Measurements from ENCODE around the gene WDR36.
"Not testable (repeated sequence)": the region's sequence is repeated elsewhere in the genome, so short reads cannot be mapped to it uniquely, and the experiment has no call there.

Gene WDR36

DNA sequence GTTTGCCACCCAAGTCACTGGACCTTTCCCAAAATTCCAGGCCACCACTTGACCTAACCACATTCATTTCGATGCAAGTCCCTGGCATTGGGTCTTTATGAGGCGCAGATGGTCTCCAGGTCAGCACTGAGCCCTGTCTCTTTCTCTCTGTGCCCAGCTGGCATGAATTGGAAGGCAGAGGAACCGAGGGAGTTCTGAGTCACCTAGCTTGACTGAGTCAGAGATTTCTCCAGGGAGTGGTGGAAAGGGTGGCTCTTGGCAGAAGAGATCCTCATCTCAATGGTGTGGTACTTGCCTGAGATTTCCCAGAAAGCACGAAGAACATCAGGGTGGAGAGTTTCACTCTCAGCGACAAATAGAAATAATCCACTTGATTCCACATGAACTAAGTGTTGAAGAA lies 43.8 kb downstream of the WDR36 start:
- Mint-ChIP-seq H3K36me3 (ENCODE audit: low read depth) (no peaks in the 10 kb centered on the region), H3K27ac (no peak overlapping the region), H3K27me3 (no peaks in the 10 kb centered on the region), H3K4me1 (ENCODE audit: low read depth) (peaks cover 14% of the 10 kb centered on the region), H3K9me3 (no peaks in the 10 kb centered on the region), H3K4me3 (no peak overlapping the region)
- no peak for DNase-seq

DNA sequence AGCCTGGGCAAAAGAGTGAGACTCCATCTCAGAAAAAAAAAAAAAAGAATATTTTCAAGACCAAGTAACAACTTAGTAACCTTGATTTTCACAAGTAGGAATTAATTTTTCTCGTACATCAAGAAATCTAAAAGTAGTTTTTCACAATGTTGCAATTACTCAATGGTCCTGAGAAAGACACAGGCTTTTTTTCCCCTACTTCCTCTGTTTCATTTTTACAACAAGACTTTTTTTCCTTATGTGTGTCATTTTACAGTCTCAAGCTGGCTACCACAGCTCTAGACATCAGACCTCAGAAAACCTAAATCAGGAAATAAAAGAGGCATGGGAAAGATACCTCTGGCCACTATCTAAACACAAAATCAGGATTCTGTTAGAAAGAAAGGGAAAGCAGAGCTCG lies 45.9 kb downstream of the WDR36 start:
- no peak overlapping the region for H3K4me3 Mint-ChIP-seq
- H3K9me3 Mint-ChIP-seq: no peaks in the 10 kb centered on the region
- DNase-seq: no peak
- H3K36me3 Mint-ChIP-seq (ENCODE audit: low read depth): no peaks in the 10 kb centered on the region
- peaks cover 2% of the 10 kb centered on the region for H3K4me1 Mint-ChIP-seq (ENCODE audit: low read depth)
- H3K27me3 Mint-ChIP-seq: no peaks in the 10 kb centered on the region
- no peak overlapping the region for H3K27ac Mint-ChIP-seq

- H3K4me1 Mint-ChIP-seq (ENCODE audit: low read depth); H3K27me3 Mint-ChIP-seq; DNase-seq; H3K4me3 Mint-ChIP-seq; H3K36me3 Mint-ChIP-seq (ENCODE audit: low read depth); H3K27ac Mint-ChIP-seq; H3K9me3 Mint-ChIP-seq: not testable (repeated sequence)
Observed at GRCh38 chr5:111141471-111141870, 49.3 kb downstream of the WDR36 start.

GRCh38 chr5:111142932-111143331 lies 50.8 kb downstream of the WDR36 start:
- H3K9me3 Mint-ChIP-seq: no peaks in the 10 kb centered on the region
- H3K27ac Mint-ChIP-seq: no peak overlapping the region
- DNase-seq: no peak
- no peaks in the 10 kb centered on the region for H3K27me3 Mint-ChIP-seq
- no peak overlapping the region for H3K4me3 Mint-ChIP-seq
- peaks cover 9% of the 10 kb centered on the region for H3K4me1 Mint-ChIP-seq (ENCODE audit: low read depth)
- no peaks in the 10 kb centered on the region for H3K36me3 Mint-ChIP-seq (ENCODE audit: low read depth)

DNA sequence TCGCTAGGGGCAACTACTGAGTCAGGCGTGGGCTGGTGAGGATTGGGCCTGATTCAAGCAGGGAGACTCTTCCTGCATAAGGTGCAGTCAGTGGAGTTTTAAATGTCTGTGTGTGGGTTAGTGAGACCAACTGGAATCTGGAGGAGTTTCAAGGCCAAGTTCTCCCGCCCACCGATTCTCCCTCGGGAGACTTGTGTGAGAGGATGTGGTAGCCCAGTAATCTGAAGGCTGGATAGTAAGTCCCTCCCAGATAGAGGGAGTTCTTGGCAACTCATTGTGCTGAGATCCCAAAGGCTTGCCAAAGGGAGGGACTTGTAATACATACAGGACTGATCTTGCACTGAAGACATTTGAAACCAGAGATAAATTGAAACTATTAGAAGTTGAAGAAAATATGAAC lies 51.8 kb downstream of the WDR36 start:
- Mint-ChIP-seq H3K4me3 (no peak overlapping the region), H3K9me3 (no peaks in the 10 kb centered on the region), H3K27me3 (no peaks in the 10 kb centered on the region), H3K4me1 (ENCODE audit: low read depth) (peaks cover 9% of the 10 kb centered on the region), H3K27ac (no peak overlapping the region), H3K36me3 (ENCODE audit: low read depth) (no peaks in the 10 kb centered on the region)
- no peak for DNase-seq

- no peak for DNase-seq
- Mint-ChIP-seq H3K9me3 (no peaks in the 10 kb centered on the region), H3K4me1 (ENCODE audit: low read depth) (peaks cover 9% of the 10 kb centered on the region), H3K27me3 (no peaks in the 10 kb centered on the region), H3K27ac (no peak overlapping the region), H3K4me3 (no peak overlapping the region), H3K36me3 (ENCODE audit: low read depth) (no peaks in the 10 kb centered on the region)
Observed at GRCh38 chr5:111144352-111144930, 52.3 kb downstream of the WDR36 start.

DNA sequence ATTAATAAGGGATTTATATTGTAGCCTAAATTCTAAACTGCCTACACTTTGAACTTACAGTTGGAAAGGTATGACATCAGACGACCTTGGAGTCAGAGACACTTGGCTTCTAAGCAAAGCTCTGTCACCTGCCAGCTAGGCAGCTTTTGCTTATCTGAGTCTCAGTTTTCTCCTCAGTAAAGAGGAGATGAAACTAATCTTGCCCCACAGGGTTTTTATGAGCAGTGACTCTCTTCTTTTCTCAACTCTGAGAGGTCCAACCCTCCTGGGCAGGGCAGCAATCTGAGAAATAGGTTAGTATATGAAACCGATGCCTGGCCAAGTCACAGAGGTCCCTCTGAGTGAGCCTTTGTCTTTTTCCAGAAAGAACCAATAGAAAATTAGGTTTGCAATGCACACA lies 53.9 kb downstream of the WDR36 start:
- Mint-ChIP-seq H3K36me3 (ENCODE audit: low read depth) (no peaks in the 10 kb centered on the region), H3K4me1 (ENCODE audit: low read depth) (peaks cover 9% of the 10 kb centered on the region), H3K4me3 (no peak overlapping the region), H3K9me3 (no peaks in the 10 kb centered on the region), H3K27ac (no peak overlapping the region), H3K27me3 (no peaks in the 10 kb centered on the region)
- no peak for DNase-seq

DNA sequence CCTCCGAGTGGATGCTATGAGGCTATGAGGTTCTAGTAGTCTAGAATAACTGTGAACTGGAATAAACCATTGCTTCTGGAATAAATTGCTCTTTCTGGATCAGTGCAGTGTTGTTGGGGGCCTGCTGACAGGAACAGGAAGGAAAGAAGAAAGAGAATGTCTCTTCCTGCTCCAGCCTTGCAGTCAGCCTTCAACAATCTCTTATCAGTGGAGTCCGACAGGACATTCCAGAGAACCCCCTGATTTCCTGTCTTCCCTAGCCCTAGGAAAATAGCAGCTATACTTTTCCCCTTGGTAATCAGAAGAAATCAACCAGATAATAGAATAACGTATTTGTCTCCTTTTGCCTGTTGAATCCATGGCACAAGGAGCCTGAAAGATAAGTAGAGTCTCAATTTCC lies 55.4 kb downstream of the WDR36 start:
- no peak for DNase-seq
- Mint-ChIP-seq H3K27ac (no peak overlapping the region), H3K4me3 (no peak overlapping the region), H3K27me3 (no peaks in the 10 kb centered on the region), H3K4me1 (ENCODE audit: low read depth) (peaks cover 9% of the 10 kb centered on the region), H3K9me3 (no peaks in the 10 kb centered on the region), H3K36me3 (ENCODE audit: low read depth) (no peaks in the 10 kb centered on the region)

- Mint-ChIP-seq H3K36me3 (ENCODE audit: low read depth) (no peaks in the 10 kb centered on the region), H3K9me3 (no peaks in the 10 kb centered on the region), H3K4me3 (no peak overlapping the region), H3K27ac (no peak overlapping the region), H3K4me1 (ENCODE audit: low read depth) (no peaks in the 10 kb centered on the region), H3K27me3 (no peaks in the 10 kb centered on the region)
- no peak for DNase-seq
Observed at GRCh38 chr5:111151998-111152397, 59.9 kb downstream of the WDR36 start.

DNA sequence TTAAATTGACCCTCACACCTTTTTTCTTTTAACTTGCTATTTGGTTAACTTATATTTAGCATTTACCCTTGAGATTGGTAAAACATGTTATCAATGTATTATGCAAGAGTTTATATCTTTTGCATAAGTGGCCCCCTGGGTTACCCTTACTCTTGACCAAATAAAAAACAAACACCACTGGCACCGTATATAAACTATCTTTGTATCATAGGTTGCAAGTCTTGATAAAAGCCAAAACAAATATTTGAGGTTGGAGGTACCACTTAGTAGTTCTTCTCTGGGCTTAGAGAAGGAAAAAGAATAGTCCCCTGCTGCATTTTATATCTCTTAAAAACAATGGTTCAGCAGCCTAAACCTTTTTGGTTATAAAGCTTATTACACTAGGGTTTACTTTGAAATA lies 61.3 kb downstream of the WDR36 start:
- peaks cover 2% of the 10 kb centered on the region for H3K4me1 Mint-ChIP-seq (ENCODE audit: low read depth)
- DNase-seq: no peak
- H3K36me3 Mint-ChIP-seq (ENCODE audit: low read depth): no peaks in the 10 kb centered on the region
- no peak overlapping the region for H3K4me3 Mint-ChIP-seq
- H3K9me3 Mint-ChIP-seq: no peaks in the 10 kb centered on the region
- no peak overlapping the region for H3K27ac Mint-ChIP-seq
- no peaks in the 10 kb centered on the region for H3K27me3 Mint-ChIP-seq

DNA sequence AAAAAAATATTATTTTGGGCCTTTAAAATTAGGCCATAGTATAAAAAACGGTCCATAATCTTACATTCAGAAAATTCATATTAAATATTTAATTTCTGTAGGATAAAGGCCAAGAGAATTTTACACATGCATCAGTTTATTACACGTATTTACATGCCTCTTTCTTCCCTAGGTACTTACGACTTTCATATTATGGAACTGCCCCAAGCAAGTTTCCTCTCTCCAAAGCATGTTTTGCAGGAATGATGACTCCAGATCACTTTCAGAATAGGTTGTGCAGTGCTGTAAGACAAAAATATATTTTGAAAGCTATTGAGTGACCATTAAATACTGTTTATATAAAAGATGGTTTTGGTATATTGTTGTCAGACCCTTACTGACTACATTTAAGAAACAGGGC lies 61.8 kb downstream of the WDR36 start:
- Mint-ChIP-seq H3K9me3 (no peaks in the 10 kb centered on the region), H3K27me3 (no peaks in the 10 kb centered on the region), H3K27ac (no peak overlapping the region), H3K4me3 (no peak overlapping the region), H3K36me3 (ENCODE audit: low read depth) (no peaks in the 10 kb centered on the region), H3K4me1 (ENCODE audit: low read depth) (peaks cover 2% of the 10 kb centered on the region)
- DNase-seq: no peak

DNA sequence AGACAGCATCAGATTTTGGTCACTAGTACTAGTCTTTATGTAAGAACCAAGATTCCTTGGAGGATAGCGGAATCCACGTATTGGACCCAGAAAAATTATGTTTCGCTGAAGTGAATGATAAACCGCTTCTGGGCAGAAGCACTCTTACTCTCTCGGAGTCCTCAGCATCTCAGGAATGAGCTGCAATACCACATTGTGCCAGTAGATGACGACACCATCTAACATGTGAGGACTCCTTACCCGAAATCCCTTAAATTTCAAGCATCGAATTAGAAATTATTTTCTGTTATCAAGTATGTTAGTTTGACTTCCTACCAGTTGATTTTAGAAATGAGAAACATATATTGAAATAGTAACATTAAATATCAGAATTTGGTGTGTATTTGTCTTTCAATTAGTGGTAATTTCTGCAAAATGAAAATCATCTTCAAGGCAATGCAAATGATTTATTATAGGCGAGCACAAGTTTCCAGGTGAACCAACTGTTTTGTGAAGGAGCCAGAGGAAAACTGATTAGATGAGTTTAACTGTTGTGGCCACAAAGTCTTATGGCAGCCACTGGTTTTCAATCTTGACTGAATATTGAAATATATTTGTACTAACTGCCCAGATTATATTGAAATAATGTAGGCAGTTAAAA lies 66.1 kb downstream of the WDR36 start:
- no peak overlapping the region for H3K4me3 Mint-ChIP-seq
- H3K4me1 Mint-ChIP-seq (ENCODE audit: low read depth): peaks cover 10% of the 10 kb centered on the region
- no peaks in the 10 kb centered on the region for H3K27me3 Mint-ChIP-seq
- peak; percentile 71 for DNase-seq
- H3K36me3 Mint-ChIP-seq (ENCODE audit: low read depth): no peaks in the 10 kb centered on the region
- H3K27ac Mint-ChIP-seq: no peak overlapping the region
- H3K9me3 Mint-ChIP-seq: no peaks in the 10 kb centered on the region

- H3K36me3 Mint-ChIP-seq (ENCODE audit: low read depth): no peaks in the 10 kb centered on the region
- peaks cover 10% of the 10 kb centered on the region for H3K4me1 Mint-ChIP-seq (ENCODE audit: low read depth)
- no peak for DNase-seq
- H3K27me3 Mint-ChIP-seq: no peaks in the 10 kb centered on the region
- H3K4me3 Mint-ChIP-seq: no peak overlapping the region
- no peaks in the 10 kb centered on the region for H3K9me3 Mint-ChIP-seq
- H3K27ac Mint-ChIP-seq: no peak overlapping the region
Observed at GRCh38 chr5:111159845-111160244, 67.7 kb downstream of the WDR36 start.

DNA sequence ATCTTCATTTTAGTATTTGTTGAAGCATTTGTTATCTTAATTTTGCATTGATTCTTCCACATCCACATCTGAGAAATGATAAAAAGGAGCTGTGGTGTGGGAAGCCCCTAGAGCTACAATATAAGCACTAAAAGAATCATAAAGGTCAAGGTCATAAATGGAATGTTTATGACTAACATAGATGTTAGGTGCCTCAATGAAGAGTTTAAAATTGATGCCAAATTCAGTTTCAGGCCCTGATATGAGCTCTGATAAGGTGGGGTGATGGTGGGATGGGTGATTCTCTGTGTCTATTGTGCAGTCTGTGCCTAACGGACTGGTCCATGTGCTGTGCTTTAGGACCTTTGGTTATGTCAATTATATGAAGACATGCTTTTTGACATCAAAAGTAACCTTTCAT lies 70.9 kb downstream of the WDR36 start:
- no peak overlapping the region for H3K27ac Mint-ChIP-seq
- peaks cover 9% of the 10 kb centered on the region for H3K4me1 Mint-ChIP-seq (ENCODE audit: low read depth)
- no peaks in the 10 kb centered on the region for H3K27me3 Mint-ChIP-seq
- no peak for DNase-seq
- no peaks in the 10 kb centered on the region for H3K36me3 Mint-ChIP-seq (ENCODE audit: low read depth)
- no peaks in the 10 kb centered on the region for H3K9me3 Mint-ChIP-seq
- H3K4me3 Mint-ChIP-seq: no peak overlapping the region

- Mint-ChIP-seq H3K27me3 (no peaks in the 10 kb centered on the region), H3K9me3 (peaks cover 3% of the 10 kb centered on the region), H3K4me3 (no peak overlapping the region), H3K27ac (no peak overlapping the region), H3K4me1 (ENCODE audit: low read depth) (peaks cover 4% of the 10 kb centered on the region), H3K36me3 (ENCODE audit: low read depth) (no peaks in the 10 kb centered on the region)
- DNase-seq: no peak
Observed at GRCh38 chr5:111165058-111165457, 72.9 kb downstream of the WDR36 start.

DNA sequence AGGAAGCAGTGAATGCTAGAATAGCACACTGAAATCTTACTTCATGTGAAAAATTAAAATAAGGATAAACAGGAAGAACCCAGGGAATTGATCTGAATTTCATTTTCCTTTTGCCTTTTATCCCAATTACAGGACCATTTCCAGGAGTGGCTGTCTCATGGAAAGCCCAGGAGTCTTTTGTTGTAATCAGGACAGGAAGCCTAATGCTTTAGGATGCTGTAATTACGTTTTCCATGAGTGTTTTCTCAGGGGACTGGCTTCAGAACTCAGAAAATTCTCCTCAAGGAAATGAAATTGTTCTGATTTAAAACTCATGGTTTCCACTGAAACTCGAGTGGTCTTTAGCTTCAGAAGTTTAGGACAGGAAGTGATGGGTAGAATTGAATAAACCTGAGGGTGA lies 75.4 kb downstream of the WDR36 start:
- H3K36me3 Mint-ChIP-seq (ENCODE audit: low read depth): no peaks in the 10 kb centered on the region
- H3K27ac Mint-ChIP-seq: no peak overlapping the region
- H3K4me3 Mint-ChIP-seq: no peak overlapping the region
- no peaks in the 10 kb centered on the region for H3K27me3 Mint-ChIP-seq
- H3K4me1 Mint-ChIP-seq (ENCODE audit: low read depth): peaks cover 7% of the 10 kb centered on the region
- no peak for DNase-seq
- peaks cover 3% of the 10 kb centered on the region for H3K9me3 Mint-ChIP-seq
